Transverse colon (tissue), 4 donors: ENCODE results near the gene SSH2. TPM values are rescaled to one million over a fixed set of nuclear protein-coding genes. Genes with fewer than 3 reads are reported as not detected.
A peak's percentile ranks its signal among the peaks of the same experiment; 100 is the strongest.

ENCODE experiments used
- DNase-seq: peaks from one replicate; pipeline ENCODE4 v3.0.0-alpha.2; 2019
- H3K27ac ChIP-seq, 4 donors: fragments of 200-600 bp; sonication (generic); 2 replicates each; pipeline ENCODE4 v1.5.1; 2016 to 2018; ENCODE audit warnings: inconsistent platforms in 4 of 4
- H3K27me3 ChIP-seq: fragments of 200-600 bp; sonication (generic); 2 replicates; pipeline ENCODE4 v1.5.1; 2017; ENCODE audit warnings: inconsistent platforms
- H3K36me3 ChIP-seq, 4 donors: fragments of 200-600 bp; sonication (generic); 2 replicates each; pipeline ENCODE4 v1.5.1; 2017 to 2019; ENCODE audit warnings: inconsistent platforms in 4 of 4
- H3K4me1 ChIP-seq, 4 donors: fragments of 200-600 bp; sonication (generic); 2 replicates each; pipeline ENCODE4 v1.5.1; 2017 to 2020; ENCODE audit warnings: inconsistent platforms in 4 of 4
- H3K4me3 ChIP-seq, 4 donors: fragments of 200-600 bp; sonication (generic); 1 replicate in 1 of 4; 2 replicates in 3 of 4; pipeline versions ENCODE4 v1.5.1 to v1.6.1; 2017 to 2019; ENCODE audit warnings: inconsistent platforms in 4 of 4
- H3K9me3 ChIP-seq, 2 donors: fragments of 200-600 bp; sonication (generic); 2 replicates each; pipeline ENCODE4 v1.5.1; 2017 to 2019; ENCODE audit warnings: inconsistent platforms in 2 of 2
- CTCF ChIP-seq, 5 experiments: fragments of 200-600 bp in 3 of 5; fragments of 450-650 bp in 2 of 5; sonication (generic) in 3 of 5; IDR thresholded peaks; 1 replicate in 2 of 5; 2 replicates in 3 of 5; pipeline ENCODE4 v1.5.1; 2016 to 2017; ENCODE audit warnings: antibody characterized with exemption in 5 of 5, inconsistent platforms in 3 of 5, mild to moderate bottlenecking in 2 of 5, moderate library complexity in 1 of 5
- EP300 ChIP-seq: sonication (generic); formaldehyde crosslinking; IDR thresholded peaks from one replicate; pipeline ENCODE4 v1.6.1; 2017; ENCODE audit warnings: antibody characterized with exemption, low read depth
- POLR2A ChIP-seq: fragments of 450-650 bp; IDR thresholded peaks from one replicate; pipeline ENCODE4 v1.6.1; 2016; ENCODE audit warnings: antibody characterized with exemption, mild to moderate bottlenecking, moderate library complexity
- POLR2AphosphoS5 ChIP-seq, 3 donors: sonication (generic); formaldehyde crosslinking; IDR thresholded peaks; one replicate each; pipeline ENCODE4 v1.6.1; 2016; ENCODE audit warnings: antibody characterized with exemption in 3 of 3
- WGBS, 2 donors: methylation state at CpG; one replicate each; pipeline ENCODE4 v1.1.5; 2018; ENCODE audit warnings: low coverage in 1 of 2; 5-methylcytosine and 5-hydroxymethylcytosine counted together
- in situ Hi-C, 4 donors: fragments of 200-750 bp; cut with MboI; loops; one replicate each; pipeline versions ENCODE4 v1.15.0 to v1.15.1; 2017; ENCODE audit warnings: low sequenced_read_pairs in 3 of 4, low pct_ligation_motif_present in 1 of 4, low pct_unique_long_range_greater_than_20kb in 1 of 4
- intact Hi-C: fragments of 100-400 bp; cut with DNase I; formaldehyde crosslinking; loops from one replicate; pipeline ENCODE4 v1.15.1; 2023; ENCODE audit warnings: low total_unique reads
- total RNA-seq, 4 donors: library from RNA; depleted of rRNA; stranded (reverse); fragments of >200 nt; gene quantifications; one replicate each; pipeline ENCODE4 v1.1.0, GENCODE V29; 2016

The SSH2 gene
- total RNA-seq, 4 donors from 2014 or later: 15.3 to 99.9 (median 46.0) TPM

DNA sequence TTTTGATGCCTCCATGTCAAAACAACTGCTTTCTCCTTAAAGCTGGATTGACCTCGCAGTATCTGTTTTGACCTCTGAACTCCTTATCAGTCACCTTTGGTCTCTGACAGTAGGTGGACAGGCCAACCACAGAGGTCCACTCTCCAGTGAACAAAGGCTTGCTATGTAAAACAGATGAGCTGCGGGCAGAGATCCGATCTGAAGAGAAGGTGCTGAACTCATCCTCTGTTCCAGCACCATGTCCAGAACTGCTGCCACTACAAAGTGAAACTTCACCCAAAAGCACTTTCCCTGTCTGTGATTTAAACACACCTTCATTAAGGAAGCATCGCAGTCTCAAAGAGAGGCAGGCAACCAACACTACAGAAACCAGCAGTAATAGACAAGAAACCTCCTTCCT, 190.0 kb downstream of the SSH2 start:
- intact Hi-C loops: no loop called here
- whole genome bisulfite sequencing, 2 donors: 67 to 73% methylated on average over 2 to 4 of the region's 4 CpGs

DNA sequence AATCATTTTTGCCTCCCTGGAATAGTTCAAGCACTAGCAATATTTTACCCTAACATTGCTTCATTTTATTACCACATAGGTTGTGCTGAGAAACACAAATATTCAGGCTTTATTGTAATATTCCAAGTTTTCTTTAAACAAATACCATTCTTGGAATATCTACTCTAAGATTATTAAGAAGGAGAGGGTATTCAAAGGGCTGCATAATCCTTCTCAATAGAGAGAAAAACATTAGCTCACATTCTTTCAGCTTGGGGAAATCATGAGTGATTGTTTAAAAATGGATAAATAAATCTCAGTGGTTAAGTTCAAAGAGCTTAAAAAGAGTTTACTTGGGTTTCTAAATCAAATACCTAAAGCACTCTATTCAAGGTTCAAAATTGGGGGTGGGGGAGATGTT, 195.4 kb downstream of the SSH2 start:
- in situ Hi-C loops: no loop called here
- DNase-seq: no peak

More for the DNA sequence above, 190.0 kb downstream of the SSH2 start:
- Histone ChIP-seq H3K4me3 (no peak overlapping the region), H3K27ac (peak overlapping the region in 1 of 4 donors; percentile 19), H3K36me3 (no peaks in the 10 kb centered on the region), H3K4me1 (peaks cover under 1 to 20% (median 5%) of the 10 kb centered on the region in 4 donors), H3K27me3 (no peaks in the 10 kb centered on the region), H3K9me3 (no peaks in the 10 kb centered on the region)
- DNase-seq: no peak
- TF ChIP-seq EP300: no peak
- no peak for TF ChIP-seq CTCF (IDR thresholded peaks at IDR 0.05)
- TF ChIP-seq POLR2A: no peak
- TF ChIP-seq POLR2AphosphoS5 (IDR thresholded peaks at IDR 0.05): no peak
- in situ Hi-C loops: no loop called here

DNA sequence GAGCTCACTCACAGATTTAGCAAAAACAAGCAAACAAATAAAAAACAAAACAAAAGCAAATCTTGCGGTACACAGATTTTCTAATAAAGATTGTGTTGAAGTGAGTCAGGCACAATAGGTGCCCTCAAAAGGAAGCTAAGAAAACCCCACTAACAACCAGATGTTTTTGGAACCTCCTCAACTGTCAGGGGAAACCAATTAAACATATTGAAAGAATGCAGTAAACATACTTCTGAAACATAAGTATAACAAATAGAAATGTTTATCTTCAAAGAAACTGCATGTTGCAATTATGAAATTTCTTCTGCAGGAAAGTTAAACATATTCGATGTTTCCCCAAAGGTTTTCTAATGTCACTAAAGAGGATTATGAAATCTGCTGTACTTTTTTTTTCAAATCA, 196.9 kb downstream of the SSH2 start:
- DNase-seq: no peak
- intact Hi-C loops (no loop called here), in situ Hi-C loops (no loop called here)
- H3K4me3 ChIP-seq: no peak overlapping the region
- no peaks in the 10 kb centered on the region for H3K36me3 ChIP-seq
- H3K27ac ChIP-seq: peak overlapping the region in 1 of 4 donors; percentile 32
- no peak for TF ChIP-seq POLR2A
- no peak for TF ChIP-seq CTCF (IDR thresholded peaks at IDR 0.05)
- TF ChIP-seq EP300: no peak
- H3K4me1 ChIP-seq: peaks cover 0 to 16% (median 4%) of the 10 kb centered on the region in 4 donors
- 59 to 70% methylated on average over 2 of the region's 2 CpGs for WGBS, 2 donors
- peaks cover 0 to 4% of the 10 kb centered on the region in 2 donors for H3K9me3 ChIP-seq
- H3K27me3 ChIP-seq: no peaks in the 10 kb centered on the region

More for the DNA sequence above, 195.4 kb downstream of the SSH2 start:
- no peak overlapping the region for H3K27ac ChIP-seq
- no peaks in the 10 kb centered on the region for H3K27me3 ChIP-seq
- no peak for TF ChIP-seq CTCF (IDR thresholded peaks at IDR 0.05)
- no peak for TF ChIP-seq POLR2AphosphoS5 (IDR thresholded peaks at IDR 0.05)
- no peak for TF ChIP-seq POLR2A
- no peak for TF ChIP-seq EP300
- no peak overlapping the region for H3K4me3 ChIP-seq
- no peaks in the 10 kb centered on the region for H3K9me3 ChIP-seq
- H3K4me1 ChIP-seq: peaks cover 0 to 16% (median 4%) of the 10 kb centered on the region in 4 donors
- H3K36me3 ChIP-seq: no peaks in the 10 kb centered on the region
- intact Hi-C loops: no loop called here

- intact Hi-C loops (no loop called here), in situ Hi-C loops (no loop called here)
- no peaks in the 10 kb centered on the region for H3K36me3 ChIP-seq
- TF ChIP-seq CTCF (IDR thresholded peaks at IDR 0.05) (no peak), POLR2AphosphoS5 (IDR thresholded peaks at IDR 0.05) (no peak), POLR2A (no peak), EP300 (no peak)
- peaks cover 0 to 16% (median 4%) of the 10 kb centered on the region in 4 donors for H3K4me1 ChIP-seq
- no peaks in the 10 kb centered on the region for H3K27me3 ChIP-seq
- H3K9me3 ChIP-seq: peaks cover 0 to 4% of the 10 kb centered on the region in 2 donors
- DNase-seq: no peak
- 72 to 87% methylated on average over 5 of the region's 5 CpGs for WGBS, 2 donors
- peak overlapping the region in 1 of 4 donors; percentile 32 for H3K27ac ChIP-seq
- no peak overlapping the region for H3K4me3 ChIP-seq
Observed at GRCh38 chr17:29732613-29733012, 197.4 kb downstream of the SSH2 start.
